HepG2 (cell line): ENCODE results near the gene PTPN2. TPM values are rescaled to one million over a fixed set of nuclear protein-coding genes. Genes with fewer than 3 reads are reported as not detected.
A peak's percentile ranks its signal among the peaks of the same experiment; 100 is the strongest.

Experiments
- ATAC-seq: fragments of 200-7000 bp; cut with Tn5 transposase; 3 replicates; pipeline ENCODE4 v1.9.1; 2020; ENCODE audit warnings: mild to moderate bottlenecking, moderate library complexity
- BruUV-seq: library from RNA; stranded (reverse); fragments of 400-500 nt; replicated peaks from 2 replicates; lab custom pipeline; 2021; lab: Mats Ljungman, UMichigan
- CTCF ChIA-PET: fragments of 300-600 bp; formaldehyde crosslinking; extraction: SDS; loops from one replicate; lab custom pipeline; 2021; ENCODE audit warnings: low total read pairs, inconsistent platforms, low intra/inter-chr PET ratio; lab: Yijun Ruan, JAX
- POLR2A ChIA-PET: fragments of 350-600 bp; sonication (Branson Sonifier 250); formaldehyde crosslinking; loops from one replicate; lab custom pipeline; 2020; ENCODE audit warnings: antibody characterized with exemption, inconsistent platforms; lab: Yijun Ruan, JAX
- DNase-seq: peaks from one replicate; pipeline ENCODE4 v3.0.0-alpha.2; 2015; ENCODE audit warnings: low spot score
- FAIRE-seq: peaks from 3 replicates; lab custom pipeline; 2011; peaks lifted over from hg19 to GRCh38; lab: Jason Lieb, UNC
- H2AFZ ChIP-seq: one replicate; pipeline ENCODE4 v1.6.1; 2011; ENCODE audit warnings: low read length, inconsistent platforms
- H3K27ac ChIP-seq: fragments of 300-600 bp; 3 replicates; pipeline ENCODE4 v1.8.0; 2011; ENCODE audit warnings: mixed run types, mild to moderate bottlenecking, mixed read lengths, low read length, inconsistent platforms; ENCODE audit not compliant: insufficient read depth; ENCODE audit errors: extremely low read length
- H3K27me3 ChIP-seq, 2 experiments: fragments of 200-600 bp in 1 of 2; 2 replicates in 1 of 2; 3 replicates in 1 of 2; pipeline versions ENCODE4 v1.6.0 to v1.8.0; 2011; ENCODE audit warnings: low read length in 2 of 2, mild to moderate bottlenecking in 2 of 2, moderate library complexity in 2 of 2, inconsistent platforms in 1 of 2; ENCODE audit not compliant: insufficient read depth in 2 of 2, control insufficient read depth in 1 of 2
- H3K36me3 ChIP-seq, 2 experiments: fragments of 200-600 bp in 1 of 2; replicated peaks in 1 of 2; 2 replicates in 1 of 2; 3 replicates in 1 of 2; pipeline versions ENCODE4 v1.5.1 to v1.8.0; 2011; ENCODE audit warnings: low read length in 2 of 2, inconsistent platforms in 1 of 2; ENCODE audit not compliant: insufficient read depth in 2 of 2, control insufficient read depth in 1 of 2
- H3K4me1 ChIP-seq: 2 replicates; pipeline ENCODE4 v1.5.1; 2012; ENCODE audit warnings: low read length, inconsistent platforms; ENCODE audit not compliant: insufficient read depth
- H3K4me2 ChIP-seq: 2 replicates; pipeline ENCODE4 v1.6.0; 2011; ENCODE audit warnings: low read depth, low read length, inconsistent platforms
- H3K4me3 ChIP-seq, 3 experiments: fragments of 200-600 bp in 1 of 3; sonication (generic), shearing (Covaris generic) in 1 of 3; replicated peaks in 1 of 3; 2 replicates each; pipeline ENCODE4 v1.5.1; 2011 to 2016; ENCODE audit warnings: low read length in 3 of 3, inconsistent platforms in 2 of 3, low read depth in 2 of 3, mild to moderate bottlenecking in 2 of 3, control low read depth in 1 of 3, mixed read lengths in 1 of 3; ENCODE audit not compliant: insufficient read depth in 1 of 3
- H3K79me2 ChIP-seq: one replicate; pipeline ENCODE4 v1.6.1; 2011; ENCODE audit warnings: low read length, inconsistent platforms; ENCODE audit not compliant: insufficient read depth
- H3K9ac ChIP-seq: 2 replicates; pipeline ENCODE4 v1.6.0; 2011; ENCODE audit warnings: mild to moderate bottlenecking, low read depth, low read length, inconsistent platforms; ENCODE audit not compliant: insufficient read depth
- H3K9me3 ChIP-seq: 2 replicates; pipeline ENCODE4 v1.5.1; 2012; ENCODE audit warnings: mild to moderate bottlenecking, low read length
- H4K20me1 ChIP-seq: 2 replicates; pipeline ENCODE4 v1.6.0; 2011; ENCODE audit warnings: inconsistent platforms, mild to moderate bottlenecking, low read length, moderate library complexity; ENCODE audit not compliant: insufficient read depth
- CREM ChIP-seq, 2 experiments: sonication (generic) in 1 of 2; formaldehyde crosslinking in 1 of 2; IDR thresholded peaks; 2 replicates each; pipeline versions ENCODE4 v1.4.0 to v1.6.1; 2016 to 2020; ENCODE audit warnings: antibody characterized with exemption in 1 of 2, mild to moderate bottlenecking in 1 of 2, missing genetic modification reagents in 1 of 2
- FOXC1 ChIP-seq: sonication (generic); formaldehyde crosslinking; IDR thresholded peaks from 2 replicates; pipeline ENCODE4 v1.8.0; 2022; ENCODE audit warnings: mild to moderate bottlenecking, missing genetic modification reagents, borderline replicate concordance
- KLF16 ChIP-seq, 2 experiments: sonication (generic) in 1 of 2; formaldehyde crosslinking in 1 of 2; IDR thresholded peaks; 2 replicates each; pipeline versions ENCODE4 v1.6.1 to v1.8.0; 2016 to 2023; ENCODE audit warnings: missing genetic modification reagents in 2 of 2, missing compliant biosample characterization in 1 of 2
- MEIS2 ChIP-seq: sonication (generic); formaldehyde crosslinking; IDR thresholded peaks from 2 replicates; pipeline ENCODE4 v1.9.0; 2021; ENCODE audit warnings: mild to moderate bottlenecking, missing genetic modification reagents
- SMAD3 ChIP-seq: sonication (generic); formaldehyde crosslinking; IDR thresholded peaks from 2 replicates; pipeline ENCODE4 v1.4.0; 2020; ENCODE audit warnings: missing genetic modification reagents
- TMF1 ChIP-seq: sonication (generic); formaldehyde crosslinking; IDR thresholded peaks from 2 replicates; pipeline ENCODE4 v1.8.1; 2022; ENCODE audit warnings: low read depth, missing genetic modification reagents
- ZNF20 ChIP-seq: sonication (generic); formaldehyde crosslinking; IDR thresholded peaks from 2 replicates; pipeline ENCODE4 v1.4.0; 2020; ENCODE audit warnings: mild to moderate bottlenecking, moderate library complexity, missing genetic modification reagents
- ZNF446 ChIP-seq: sonication (generic); formaldehyde crosslinking; IDR thresholded peaks from 2 replicates; pipeline ENCODE4 v1.5.0; 2020; ENCODE audit warnings: mild to moderate bottlenecking, missing genetic modification reagents
- WGBS: methylation state at CpG from one replicate; pipeline ENCODE4 v1.1.6; 2017; ENCODE audit warnings: low lambda C conversion rate; 5-methylcytosine and 5-hydroxymethylcytosine counted together
- in situ Hi-C: cut with HindIII; loops from 2 replicates; pipeline ENCODE4 v1.10.0; 2017; ENCODE audit warnings: low pct_unique_long_range_greater_than_20kb; ENCODE audit not compliant: extremely low pct_ligation_motif_present
- intact Hi-C: fragments of 100-400 bp; cut with micrococcal nuclease; formaldehyde crosslinking; loops from one replicate; pipeline ENCODE4 v1.10.0; 2022; ENCODE audit not compliant: unreplicated experiment
- polyA plus RNA-seq, 8 experiments: library from polyadenylated mRNA; depleted of rRNA in 3 of 8; stranded (reverse) in 7 of 8; unstranded in 1 of 8; fragments of >200 nt; fragmentation: Illumina TruSeq in 4 of 8; extraction: Trizol in 4 of 8; gene quantifications; 2 replicates each; pipeline versions ENCODE4 v1.2.1 to v1.2.3, GENCODE V29; 2011 to 2016; ENCODE audit warnings: low read depth in 4 of 8, missing spikeins in 1 of 8, mixed read lengths in 1 of 8; ENCODE audit not compliant: insufficient read depth in 1 of 8
- total RNA-seq, 5 experiments: library from RNA; depleted of rRNA; stranded (reverse); fragments of >200 nt; fragmentation: Illumina TruSeq; extraction: Trizol; gene quantifications; 2 replicates each; pipeline ENCODE4 v1.2.3, GENCODE V29; 2016; ENCODE audit warnings: low read depth in 1 of 5
- TF ChIP-seq, protein P1 (sequence below): sonication (generic); formaldehyde crosslinking; IDR thresholded peaks from 2 replicates; pipeline ENCODE4 v1.5.0; 2020; ENCODE audit warnings: mild to moderate bottlenecking, missing genetic modification reagents, borderline replicate concordance
- TF ChIP-seq, protein P2 (sequence below): IDR thresholded peaks from 2 replicates; pipeline ENCODE4 v1.6.1; 2016; ENCODE audit warnings: low read depth, borderline replicate concordance
- TF ChIP-seq, protein P3 (sequence below): sonication (generic); formaldehyde crosslinking; IDR thresholded peaks from 2 replicates; pipeline ENCODE4 v1.4.0; 2020; ENCODE audit warnings: missing genetic modification reagents, mild to moderate bottlenecking, borderline replicate concordance
- TF ChIP-seq, protein P4 (sequence below): sonication (generic); formaldehyde crosslinking; IDR thresholded peaks from 2 replicates; pipeline ENCODE4 v1.4.0; 2020; ENCODE audit warnings: mild to moderate bottlenecking, missing genetic modification reagents
- TF ChIP-seq, protein P5 (sequence below): IDR thresholded peaks from 2 replicates; pipeline ENCODE4 v1.6.1; 2018; ENCODE audit warnings: missing genetic modification reagents

PTPN2 gene
- total and polyA plus RNA-seq, 2 of the 13 experiments (the other 11 are each of a cell fraction or from before 2014, with no cell fraction given), result 24.9 to 41.5 TPM

DNA sequence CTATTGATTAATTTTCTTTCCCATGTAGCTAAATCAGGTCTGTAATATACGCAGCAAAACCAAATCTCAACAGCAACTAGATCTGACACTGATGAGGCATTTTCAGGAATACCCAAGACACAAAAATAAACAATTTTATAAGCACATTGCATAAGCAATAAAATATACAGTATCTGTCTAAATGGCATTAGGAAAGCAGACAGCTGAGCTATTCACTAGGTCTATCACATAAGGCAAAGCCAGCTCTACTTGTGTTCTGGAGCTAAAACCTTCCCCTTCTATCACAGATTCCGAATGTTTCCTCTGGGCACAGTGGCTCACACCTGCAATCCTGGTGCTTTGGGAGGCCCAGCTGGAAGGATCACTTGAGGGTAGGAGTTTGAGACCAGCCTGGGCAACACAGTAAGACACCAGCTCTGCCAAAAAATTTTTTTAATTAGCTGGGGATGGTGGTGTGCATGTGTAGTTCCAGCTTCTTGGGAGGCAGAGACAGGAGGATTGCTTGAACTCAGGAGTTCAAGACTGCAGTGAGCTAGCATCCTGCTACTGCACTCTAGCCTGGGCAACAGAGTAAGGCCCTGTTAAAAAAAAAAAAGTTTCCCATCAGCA lies 21.1 kb downstream of the PTPN2 start (continued):
- TF ChIP-seq, protein P1, sequence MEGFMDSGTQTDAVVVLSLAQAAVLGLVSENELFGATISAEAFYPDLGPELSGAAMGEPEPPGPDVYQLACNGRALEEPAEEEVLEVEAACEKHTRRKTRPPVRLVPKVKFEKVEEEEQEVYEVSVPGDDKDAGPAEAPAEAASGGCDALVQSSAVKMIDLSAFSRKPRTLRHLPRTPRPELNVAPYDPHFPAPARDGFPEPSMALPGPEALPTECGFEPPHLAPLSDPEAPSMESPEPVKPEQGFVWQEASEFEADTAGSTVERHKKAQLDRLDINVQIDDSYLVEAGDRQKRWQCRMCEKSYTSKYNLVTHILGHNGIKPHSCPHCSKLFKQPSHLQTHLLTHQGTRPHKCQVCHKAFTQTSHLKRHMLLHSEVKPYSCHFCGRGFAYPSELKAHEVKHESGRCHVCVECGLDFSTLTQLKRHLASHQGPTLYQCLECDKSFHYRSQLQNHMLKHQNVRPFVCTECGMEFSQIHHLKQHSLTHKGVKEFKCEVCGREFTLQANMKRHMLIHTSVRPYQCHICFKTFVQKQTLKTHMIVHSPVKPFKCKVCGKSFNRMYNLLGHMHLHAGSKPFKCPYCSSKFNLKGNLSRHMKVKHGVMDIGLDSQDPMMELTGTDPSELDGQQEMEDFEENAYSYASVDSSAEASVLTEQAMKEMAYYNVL (CRISPR knock-in tag), result no peak
- TF ChIP-seq, protein P2, sequence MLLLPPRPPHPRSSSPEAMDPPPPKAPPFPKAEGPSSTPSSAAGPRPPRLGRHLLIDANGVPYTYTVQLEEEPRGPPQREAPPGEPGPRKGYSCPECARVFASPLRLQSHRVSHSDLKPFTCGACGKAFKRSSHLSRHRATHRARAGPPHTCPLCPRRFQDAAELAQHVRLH, result no peak
- no peak for TF ChIP-seq ZNF20 (CRISPR knock-in tag)
- TF ChIP-seq KLF16 (CRISPR knock-in tag; IDR thresholded peaks at IDR 0.05), result no peak
- TF ChIP-seq, protein P3, sequence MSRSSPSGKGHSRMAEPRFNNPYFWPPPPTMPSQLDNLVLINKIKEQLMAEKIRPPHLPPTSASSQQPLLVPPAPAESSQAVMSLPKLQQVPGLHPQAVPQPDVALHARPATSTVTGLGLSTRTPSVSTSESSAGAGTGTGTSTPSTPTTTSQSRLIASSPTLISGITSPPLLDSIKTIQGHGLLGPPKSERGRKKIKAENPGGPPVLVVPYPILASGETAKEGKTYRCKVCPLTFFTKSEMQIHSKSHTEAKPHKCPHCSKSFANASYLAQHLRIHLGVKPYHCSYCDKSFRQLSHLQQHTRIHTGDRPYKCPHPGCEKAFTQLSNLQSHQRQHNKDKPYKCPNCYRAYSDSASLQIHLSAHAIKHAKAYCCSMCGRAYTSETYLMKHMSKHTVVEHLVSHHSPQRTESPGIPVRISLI (CRISPR knock-in tag), result no peak
- TF ChIP-seq, all 625 proteins: peak for 0

DNA sequence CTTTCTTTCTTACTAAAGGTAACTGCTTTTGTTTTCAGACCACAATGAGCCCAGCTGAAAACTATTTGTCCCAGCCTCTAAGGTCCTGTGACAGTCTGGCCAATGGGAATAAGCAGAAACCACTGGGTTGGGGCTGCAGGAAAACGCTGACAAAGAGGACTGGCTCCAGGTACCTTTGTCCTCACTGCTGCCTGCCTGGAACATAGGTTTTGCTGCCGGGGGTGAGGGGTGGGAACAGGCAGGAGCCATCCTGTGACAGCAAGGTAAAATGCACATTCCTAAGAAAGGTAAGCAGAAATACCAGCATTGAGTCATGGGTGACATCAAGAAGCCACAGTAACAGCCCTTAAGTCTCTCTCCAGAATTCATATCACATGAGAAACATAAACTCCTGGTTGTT lies 21.6 kb downstream of the PTPN2 start:
- peak; percentile 39; the same call in 2 of the 3 replicates for ATAC-seq
- H3K4me1 ChIP-seq, result peaks cover 24% of the 10 kb centered on the region
- H3K4me2 ChIP-seq, result no peak overlapping the region
- no peaks in the 10 kb centered on the region for H3K27me3 ChIP-seq
- ChIA-PET CTCF (no interaction called here), POLR2A (interaction anchor here (3.5 kb wide), 1 partner anchor 21 kb away, joined by 19 read pairs; the partner anchor contains the start of gene PTPN2)
- in situ Hi-C loops (no loop called here), intact Hi-C loops (no loop called here)
- H2AFZ ChIP-seq, result no peak overlapping the region
- H3K36me3 ChIP-seq, result no peaks in the 10 kb centered on the region; a peak in 1 of 5 replicates
- no peak for DNase-seq
- H3K9me3 ChIP-seq, result no peaks in the 10 kb centered on the region
- 63% methylated on average over 2 of the region's 2 CpGs for WGBS
- FAIRE-seq, result no peak
- H3K4me3 ChIP-seq, result no peak overlapping the region
- no peak overlapping the region for H3K27ac ChIP-seq
- no peak overlapping the region for H3K9ac ChIP-seq
- H4K20me1 ChIP-seq, result no peaks in the 10 kb centered on the region; the same call in 1 of the 2 replicates
- BruUV-seq, result no TSS peak
- peaks cover 60% of the 10 kb centered on the region for H3K79me2 ChIP-seq
- TF ChIP-seq CREM (IDR thresholded peaks at IDR 0.05) (no peak), CREM (CRISPR knock-in tag; IDR thresholded peaks at IDR 0.05) (no peak), FOXC1 (CRISPR knock-in tag) (no peak), ZNF446 (CRISPR knock-in tag) (no peak), MEIS2 (CRISPR knock-in tag) (no peak), SMAD3 (no peak), TMF1 (no peak)
- TF ChIP-seq, protein P4, sequence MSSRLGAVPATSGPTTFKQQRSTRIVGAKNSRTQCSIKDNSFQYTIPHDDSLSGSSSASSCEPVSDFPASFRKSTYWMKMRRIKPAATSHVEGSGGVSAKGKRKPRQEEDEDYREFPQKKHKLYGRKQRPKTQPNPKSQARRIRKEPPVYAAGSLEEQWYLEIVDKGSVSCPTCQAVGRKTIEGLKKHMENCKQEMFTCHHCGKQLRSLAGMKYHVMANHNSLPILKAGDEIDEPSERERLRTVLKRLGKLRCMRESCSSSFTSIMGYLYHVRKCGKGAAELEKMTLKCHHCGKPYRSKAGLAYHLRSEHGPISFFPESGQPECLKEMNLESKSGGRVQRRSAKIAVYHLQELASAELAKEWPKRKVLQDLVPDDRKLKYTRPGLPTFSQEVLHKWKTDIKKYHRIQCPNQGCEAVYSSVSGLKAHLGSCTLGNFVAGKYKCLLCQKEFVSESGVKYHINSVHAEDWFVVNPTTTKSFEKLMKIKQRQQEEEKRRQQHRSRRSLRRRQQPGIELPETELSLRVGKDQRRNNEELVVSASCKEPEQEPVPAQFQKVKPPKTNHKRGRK (CRISPR knock-in tag), result no peak
- TF ChIP-seq, protein P5, sequence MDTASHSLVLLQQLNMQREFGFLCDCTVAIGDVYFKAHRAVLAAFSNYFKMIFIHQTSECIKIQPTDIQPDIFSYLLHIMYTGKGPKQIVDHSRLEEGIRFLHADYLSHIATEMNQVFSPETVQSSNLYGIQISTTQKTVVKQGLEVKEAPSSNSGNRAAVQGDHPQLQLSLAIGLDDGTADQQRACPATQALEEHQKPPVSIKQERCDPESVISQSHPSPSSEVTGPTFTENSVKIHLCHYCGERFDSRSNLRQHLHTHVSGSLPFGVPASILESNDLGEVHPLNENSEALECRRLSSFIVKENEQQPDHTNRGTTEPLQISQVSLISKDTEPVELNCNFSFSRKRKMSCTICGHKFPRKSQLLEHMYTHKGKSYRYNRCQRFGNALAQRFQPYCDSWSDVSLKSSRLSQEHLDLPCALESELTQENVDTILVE (CRISPR knock-in tag), result no peak
